ENCODE data around the gene TBL1Y.
"Not testable (repeated sequence)": the region's sequence is repeated elsewhere in the genome, so short reads cannot be mapped to it uniquely, and the experiment has no call there.

Gene TBL1Y

GRCh38 chrY:7080548-7080947, 170.1 kb downstream of the TBL1Y start:
- DNase-seq (ENCODE audit: low read depth in 2 of 2): not testable (repeated sequence)

- DNase-seq (ENCODE audit: low read depth in 2 of 2): peak in 1 of 2 donors; percentile 29
Observed at GRCh38 chrY:7085606-7086005, 175.1 kb downstream of the TBL1Y start.

GRCh38 chrY:7092836-7093235, 182.3 kb downstream of the TBL1Y start:
- DNase-seq (ENCODE audit: low read depth in 2 of 2): no peak

GRCh38 chrY:7094365-7094764, 183.9 kb downstream of the TBL1Y start:
- DNase-seq (ENCODE audit: low read depth in 2 of 2): no peak

- DNase-seq (ENCODE audit: low read depth in 2 of 2): no peak
Observed at GRCh38 chrY:7097021-7097420, 186.5 kb downstream of the TBL1Y start.

- DNase-seq (ENCODE audit: low read depth in 2 of 2): no peak
Observed at GRCh38 chrY:7099742-7100141, 189.2 kb downstream of the TBL1Y start.

- no peak for DNase-seq (ENCODE audit: low read depth in 2 of 2)
Observed at GRCh38 chrY:7102680-7103079, 192.2 kb downstream of the TBL1Y start.

- DNase-seq (ENCODE audit: low read depth in 2 of 2): no peak
Observed at GRCh38 chrY:7107179-7107578, 196.7 kb downstream of the TBL1Y start.

GRCh38 chrY:7110086-7110485, 199.6 kb downstream of the TBL1Y start:
- DNase-seq (ENCODE audit: low read depth in 2 of 2): no peak

- DNase-seq (ENCODE audit: low read depth in 2 of 2): no peak
Observed at GRCh38 chrY:7115871-7116270, 205.4 kb downstream of the TBL1Y start.

- DNase-seq (ENCODE audit: low read depth in 2 of 2): no peak
Observed at GRCh38 chrY:7122202-7122601, 211.7 kb downstream of the TBL1Y start.

GRCh38 chrY:7125136-7126056, 214.9 kb downstream of the TBL1Y start:
- no peak for DNase-seq (ENCODE audit: low read depth in 2 of 2)

GRCh38 chrY:7128211-7128610, 217.7 kb downstream of the TBL1Y start:
- DNase-seq (ENCODE audit: low read depth in 2 of 2): no peak

All from stimulated activated CD4-positive, alpha-beta T cell treated with anti-CD3 and anti-CD28 coated beads, Interleukin-15, amount 100 ng/mL, for 48 hours (primary cell).